Endometrial microvascular endothelial cells (primary cell): ENCODE results near the gene POLR2J. TPM values are rescaled to one million over a fixed set of nuclear protein-coding genes. Genes with fewer than 3 reads are reported as not detected.
"Not testable (repeated sequence)": the region's sequence is repeated elsewhere in the genome, so short reads cannot be mapped to it uniquely, and the experiment has no call there.

ENCODE experiments used
- in situ Hi-C: cut with HindIII; loops from 2 replicates; pipeline ENCODE4 v1.10.0; 2017; ENCODE audit warnings: low sequenced_read_pairs, low pct_unique_long_range_greater_than_20kb; ENCODE audit errors: inconsistent ontology term
- total RNA-seq: library from RNA; depleted of rRNA; stranded (reverse); fragments of >200 nt; gene quantifications from one replicate; pipeline ENCODE4 v1.2.3, GENCODE V29; 2015; ENCODE audit errors: inconsistent ontology term

The POLR2J gene
- total RNA-seq, 1 donor from 2014 or later, result 7.4 TPM

DNA sequence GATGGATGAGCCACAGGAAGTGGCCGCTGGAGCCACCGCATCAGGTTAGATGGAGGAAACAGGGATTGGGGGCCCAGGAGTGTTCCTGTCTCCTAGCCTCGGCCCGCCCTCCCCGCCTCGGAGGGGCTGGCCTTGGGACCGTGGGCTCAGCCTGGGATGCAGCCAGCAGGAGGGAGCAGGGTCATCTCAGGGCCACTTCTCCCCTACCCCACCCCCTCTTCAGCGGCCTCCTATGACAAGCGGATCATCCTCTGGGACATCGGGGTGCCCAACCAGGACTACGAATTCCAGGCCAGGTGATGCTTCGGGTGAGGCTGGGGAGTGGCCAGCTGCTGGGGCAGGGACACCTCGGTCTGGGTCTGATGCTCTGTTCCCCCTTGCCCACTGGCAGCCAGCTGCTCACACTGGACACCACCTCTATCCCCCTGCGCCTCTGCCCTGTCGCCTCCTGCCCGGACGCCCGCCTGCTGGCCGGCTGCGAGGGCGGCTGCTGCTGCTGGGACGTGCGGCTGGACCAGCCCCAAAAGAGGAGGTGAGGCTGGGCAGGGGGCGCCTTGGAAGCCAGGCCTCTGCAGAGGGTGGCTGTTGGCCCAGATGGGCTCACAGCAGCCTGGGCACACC, 9.3 kb downstream of the POLR2J start:
- in situ Hi-C loops, result no loop called here

DNA sequence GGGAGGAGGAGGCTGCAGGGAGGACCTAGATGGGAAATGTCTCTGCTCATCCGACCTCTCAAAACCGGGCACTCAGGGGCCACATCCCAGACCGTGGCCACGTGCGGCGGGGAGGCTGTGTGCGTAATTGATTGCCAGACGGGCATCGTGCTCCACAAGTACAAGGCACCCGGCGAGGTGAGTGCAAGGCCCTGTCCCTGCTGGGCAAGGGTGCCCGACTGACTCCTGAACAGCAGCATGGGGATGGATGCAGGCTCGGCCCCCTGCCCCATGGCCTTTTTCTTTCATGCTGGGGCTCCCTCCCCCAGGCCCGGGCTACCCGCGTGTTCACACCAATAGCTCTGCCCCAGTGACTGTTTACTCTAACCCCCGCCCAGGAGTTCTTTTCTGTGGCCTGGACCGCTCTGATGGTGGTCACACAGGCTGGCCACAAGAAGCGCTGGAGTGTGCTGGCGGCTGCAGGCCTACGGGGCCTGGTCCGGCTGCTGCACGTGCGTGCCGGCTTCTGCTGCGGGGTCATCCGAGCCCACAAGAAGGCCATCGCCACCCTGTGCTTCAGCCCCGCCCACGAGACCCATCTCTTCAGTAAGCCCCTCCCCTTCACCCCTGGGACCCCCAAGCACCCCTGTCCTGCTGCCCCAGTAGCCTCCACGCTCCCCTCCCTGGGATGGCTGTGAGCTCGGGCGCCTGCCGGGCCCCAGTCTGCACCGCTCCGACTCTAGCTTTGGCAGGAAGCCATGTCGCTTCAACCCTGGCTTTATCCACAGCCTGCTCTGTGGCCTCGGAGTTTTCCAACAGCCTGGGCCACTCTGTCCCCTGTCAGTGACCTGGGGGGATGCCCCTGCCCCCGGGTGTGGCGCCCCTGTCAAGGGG, 10.0 kb downstream of the POLR2J start:
- in situ Hi-C loops, result no loop called here

DNA sequence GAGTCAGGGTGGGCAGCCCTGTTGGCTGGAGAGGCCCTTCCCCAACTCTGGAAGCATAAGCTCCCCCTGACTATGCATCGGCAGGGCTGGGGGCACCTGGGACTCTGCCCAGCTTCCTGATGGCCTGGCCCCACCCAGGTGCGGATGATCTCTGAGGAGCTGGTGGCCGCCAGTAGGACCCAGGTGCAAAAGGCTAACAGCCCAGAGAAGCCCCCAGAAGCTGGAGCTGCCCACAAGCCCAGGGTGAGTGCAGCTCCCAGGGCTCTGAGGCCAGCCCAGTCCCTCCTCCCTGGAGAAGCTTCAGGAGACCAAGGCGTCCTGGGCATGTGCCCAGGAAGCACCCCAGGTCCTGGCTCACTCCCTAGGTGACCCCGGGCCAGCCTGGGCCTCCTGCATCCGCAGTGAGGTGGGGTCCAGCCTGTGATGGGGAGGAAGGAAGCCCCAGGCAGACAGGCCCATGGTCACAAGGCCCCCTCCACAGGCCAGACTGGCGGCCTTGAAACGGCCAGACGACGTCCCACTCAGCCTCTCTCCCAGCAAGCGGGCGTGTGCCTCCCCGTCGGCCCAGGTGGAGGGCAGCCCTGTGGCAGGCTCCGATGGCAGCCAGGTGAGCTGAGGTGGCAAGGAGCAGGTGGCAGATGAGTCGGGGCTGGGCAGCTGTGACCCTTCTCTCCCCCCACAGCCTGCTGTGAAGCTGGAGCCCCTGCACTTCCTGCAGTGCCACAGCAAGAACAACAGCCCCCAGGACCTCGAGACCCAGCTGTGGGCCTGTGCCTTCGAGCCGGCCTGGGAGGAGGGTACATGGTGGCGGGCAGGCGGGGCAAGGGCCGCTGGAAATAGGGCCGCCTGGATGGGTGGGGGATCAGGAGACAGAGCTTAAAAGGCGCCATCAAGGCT, 10.9 kb downstream of the POLR2J start:
- in situ Hi-C loops, result no loop called here

DNA sequence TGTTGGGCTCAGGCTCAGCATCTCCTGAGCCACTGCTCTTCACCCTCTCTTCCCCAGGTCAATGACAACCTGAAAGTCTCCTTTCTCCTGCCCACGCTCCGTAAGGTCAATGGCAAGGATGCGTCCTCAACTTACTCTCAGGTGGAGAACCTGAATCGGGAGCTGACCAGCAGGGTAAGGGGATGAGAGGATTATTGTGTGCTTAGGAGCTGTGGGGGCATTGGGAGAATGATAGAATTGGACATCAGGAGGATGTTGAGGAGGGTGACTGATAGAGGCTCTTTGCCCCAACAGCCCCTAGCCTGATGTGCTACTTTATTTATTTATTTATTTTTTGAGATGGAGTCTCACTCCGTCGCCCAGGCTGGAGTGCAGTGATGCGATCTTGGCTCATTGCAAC, 12.6 kb downstream of the POLR2J start:
- in situ Hi-C loops, result no loop called here

DNA sequence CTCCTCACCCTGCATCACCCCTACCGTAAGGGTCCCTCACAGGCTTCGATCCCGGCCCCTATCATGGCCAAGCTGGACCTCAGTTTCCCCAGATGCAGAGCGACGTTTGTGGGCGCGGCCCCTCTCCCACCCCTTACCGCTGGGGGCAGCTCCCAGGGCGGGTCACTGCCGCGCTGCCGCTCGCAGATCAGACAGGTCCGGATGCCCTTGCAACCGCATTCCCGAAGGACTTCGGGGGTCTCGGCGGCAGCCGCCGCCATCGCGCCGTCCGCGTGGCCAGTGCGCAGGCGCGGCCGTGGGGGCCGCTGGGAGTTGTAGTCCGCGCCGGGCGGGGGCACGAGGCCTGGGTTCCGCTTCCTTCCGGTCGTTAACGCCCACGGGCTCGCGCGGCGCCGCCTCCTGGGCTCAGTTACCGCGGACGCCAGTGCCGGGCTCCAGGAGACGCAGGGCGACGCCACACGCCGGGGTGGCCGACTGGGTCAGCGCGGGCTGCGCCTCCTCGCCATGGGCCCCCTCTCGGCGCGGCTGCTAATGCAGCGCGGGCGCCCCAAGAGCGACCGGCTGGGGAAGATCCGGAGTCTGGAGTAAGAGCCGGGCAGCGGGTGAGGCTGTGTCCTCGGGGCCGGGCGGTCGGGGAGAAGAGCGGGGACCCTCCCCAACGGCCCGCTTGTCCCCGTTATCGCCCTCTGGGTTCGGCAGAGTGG, 14.0 kb downstream of the POLR2J start, which contains the start of the genes ALKBH4 and LRWD1:
Gene ALKBH4 (minus strand): TSS at position 287 of the 704 bp plus-strand sequence. CDS start 27 bp downstream, at position 260.
Gene LRWD1 (plus strand): TSS at position 408 of the 704 bp plus-strand sequence. CDS start 97 bp downstream, at position 505.
- in situ Hi-C loops, result no loop called here

DNA sequence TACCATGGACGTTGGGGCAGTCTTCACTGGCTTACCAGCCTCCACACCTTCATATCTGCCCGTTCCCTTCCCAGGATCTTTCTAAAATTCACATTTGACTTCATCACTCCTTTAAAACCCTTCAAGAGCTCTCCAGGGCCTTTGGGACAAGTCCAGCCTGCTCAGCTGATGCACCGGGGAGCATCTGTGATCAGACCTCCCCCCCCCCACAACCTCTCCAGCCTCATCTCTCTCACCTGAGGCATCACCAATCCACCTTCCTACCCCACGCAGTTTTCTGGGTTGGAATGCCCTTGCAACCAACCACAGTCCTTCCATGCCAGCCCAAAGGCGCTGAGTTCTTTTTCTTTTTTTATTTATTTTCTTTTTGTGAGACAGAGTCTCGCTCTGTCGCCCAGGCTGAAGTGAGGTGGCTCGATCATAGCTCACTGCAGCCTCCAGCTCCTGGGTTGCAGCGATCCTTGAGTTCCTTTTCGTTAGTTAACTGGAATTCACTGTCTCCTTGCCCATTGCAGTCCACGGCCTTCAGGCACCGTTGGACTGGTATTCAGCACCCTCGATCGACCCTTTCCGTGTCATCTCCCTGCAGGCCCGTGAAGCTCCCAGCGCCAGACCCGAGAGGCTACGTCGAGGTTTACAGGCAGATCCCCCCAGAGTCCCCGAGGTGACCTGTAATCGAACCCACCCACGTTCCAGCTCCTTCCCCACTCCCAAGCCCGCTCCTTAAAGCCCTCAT, 14.7 kb downstream of the POLR2J start:
- in situ Hi-C loops, result no loop called here

DNA sequence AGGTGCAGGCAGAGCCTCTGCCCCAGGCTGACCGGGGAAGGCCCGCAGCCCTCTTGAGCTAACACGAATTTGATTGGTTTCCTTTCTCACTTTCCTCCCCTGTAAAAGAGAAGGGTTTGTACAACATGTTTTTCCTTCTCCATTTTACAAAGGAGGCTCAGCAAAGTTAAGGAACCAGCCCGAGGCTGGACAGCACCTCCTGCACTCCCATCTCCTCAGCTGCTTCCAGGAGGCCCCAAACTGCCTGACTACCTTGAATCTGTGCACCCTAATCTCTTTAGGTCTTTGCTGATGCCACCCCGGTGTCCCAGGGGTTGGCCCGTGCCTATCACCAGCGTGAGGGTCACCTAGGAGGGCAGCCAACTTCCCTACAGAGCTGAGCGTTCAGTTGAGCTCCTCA, 18.3 kb downstream of the POLR2J start:
- in situ Hi-C loops, result no loop called here

DNA sequence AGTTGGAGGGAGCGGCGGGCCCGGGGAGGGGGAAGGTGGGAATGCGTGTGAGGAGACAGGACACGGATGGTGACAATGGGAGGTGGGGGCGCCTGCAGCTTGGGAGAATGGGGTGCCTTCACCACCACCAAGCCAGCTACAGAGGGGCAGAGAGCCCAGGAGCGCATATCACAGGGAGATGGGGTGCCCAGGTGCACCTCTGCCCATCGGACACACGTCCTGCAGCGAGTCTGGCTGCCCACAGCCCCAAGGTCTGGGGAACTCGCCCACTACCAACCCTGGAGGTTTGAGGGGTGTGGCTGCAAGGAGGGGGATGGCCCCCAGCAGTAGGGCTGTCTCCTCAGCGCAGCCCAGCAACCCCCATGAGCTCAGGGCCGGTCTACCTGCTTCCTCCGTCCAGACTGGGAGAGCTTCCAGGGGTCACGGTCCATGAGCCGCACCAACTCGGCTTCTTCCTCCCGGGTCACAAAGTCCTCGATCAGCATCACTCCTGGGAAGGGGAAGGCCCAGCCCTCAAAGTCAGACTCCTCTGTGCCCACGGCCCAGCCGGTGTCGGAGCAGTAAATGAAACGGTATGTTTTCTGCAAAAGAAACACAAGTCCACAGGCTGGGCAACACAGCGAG, 19.4 kb downstream of the POLR2J start:
- in situ Hi-C loops, result no loop called here

DNA sequence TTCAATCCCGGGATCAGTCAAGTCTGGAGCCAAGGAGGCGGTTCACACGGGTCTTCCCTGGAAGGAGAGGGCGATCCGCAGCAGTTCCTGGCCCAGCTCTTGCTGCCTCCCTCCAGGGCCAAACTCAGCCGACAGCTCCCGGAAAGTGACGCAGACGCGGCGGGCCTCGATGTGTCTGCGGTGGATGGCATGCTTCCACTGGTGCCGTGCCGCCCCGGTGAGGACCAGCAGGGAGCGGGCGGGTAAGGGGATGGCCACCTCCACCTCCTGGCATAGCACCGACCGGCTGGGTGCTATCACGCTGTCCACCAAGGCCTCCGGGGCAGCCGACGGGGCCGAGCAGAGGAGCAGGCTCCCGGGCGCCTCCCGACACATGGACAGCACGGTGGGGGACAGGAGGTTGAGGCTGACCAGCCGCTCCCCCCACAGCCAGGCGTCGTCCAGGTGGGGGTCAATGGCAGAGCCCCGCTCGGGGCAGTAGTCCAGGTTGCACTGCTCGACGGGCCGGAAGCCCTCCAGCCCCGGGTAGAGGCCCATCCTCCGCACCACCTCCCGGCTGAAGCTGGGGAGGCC, 21.3 kb downstream of the POLR2J start:
- in situ Hi-C loops, result no loop called here

DNA sequence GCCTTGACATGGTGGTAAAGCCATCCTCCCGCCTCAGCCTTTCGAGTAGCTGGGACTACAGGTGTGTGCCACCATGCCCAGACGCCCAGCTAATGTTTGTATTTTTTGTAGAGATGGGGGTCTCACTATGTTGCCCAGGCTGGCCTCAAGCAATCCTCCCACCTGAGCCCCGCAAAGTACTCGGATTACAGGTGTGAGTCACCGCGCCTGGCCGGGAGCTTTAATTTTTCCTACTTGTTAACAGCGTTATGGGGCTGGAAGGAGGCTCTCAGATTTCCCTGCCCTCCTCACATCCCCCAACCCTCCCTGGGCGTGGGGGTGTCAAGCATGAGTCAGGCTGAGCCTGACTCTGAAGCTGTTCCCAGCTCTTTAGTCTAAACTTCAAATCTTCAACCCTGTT, 22.4 kb downstream of the POLR2J start:
- in situ Hi-C loops, result no loop called here

DNA sequence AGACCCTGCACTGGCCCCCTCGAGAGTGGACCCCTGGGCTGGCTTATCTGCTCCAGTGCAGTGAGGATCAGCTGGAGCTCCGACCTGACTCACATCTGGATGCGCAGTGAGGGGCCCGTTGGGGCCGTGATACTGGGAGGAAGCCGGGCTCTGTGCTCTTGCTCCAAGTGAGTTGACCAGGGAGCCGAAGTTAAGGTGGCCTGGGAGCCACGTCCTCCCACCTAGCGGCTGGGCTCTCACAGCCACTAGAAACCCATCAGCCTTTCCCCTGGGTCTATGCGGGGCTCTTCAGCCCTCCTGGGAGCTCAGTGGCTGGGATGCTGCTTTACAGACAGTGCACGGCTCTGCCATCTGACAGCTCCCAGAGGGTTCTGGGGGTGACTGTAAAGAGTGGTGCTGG, 23.1 kb downstream of the POLR2J start:
- in situ Hi-C loops, result no loop called here

DNA sequence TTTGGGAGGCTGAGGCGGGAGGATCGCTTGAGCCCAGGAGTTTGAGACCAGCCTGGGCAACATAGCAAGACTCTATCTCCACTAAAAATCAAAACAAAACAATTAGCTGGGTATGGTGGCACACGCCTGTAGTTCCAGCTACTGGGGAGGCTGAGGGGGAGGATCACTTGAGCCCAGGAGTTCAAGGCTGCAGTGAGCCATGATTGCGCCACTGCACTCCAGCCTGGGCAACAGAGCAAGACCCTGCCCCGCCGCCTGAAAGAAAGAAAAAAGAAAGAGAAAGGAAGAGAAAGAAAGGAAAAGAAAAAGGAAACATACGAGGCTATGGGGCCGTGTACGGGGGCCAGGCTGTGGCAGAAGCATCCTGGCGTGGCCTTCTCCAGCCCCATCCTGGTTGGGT, 23.8 kb downstream of the POLR2J start:
- in situ Hi-C loops, result not testable (repeated sequence)

DNA sequence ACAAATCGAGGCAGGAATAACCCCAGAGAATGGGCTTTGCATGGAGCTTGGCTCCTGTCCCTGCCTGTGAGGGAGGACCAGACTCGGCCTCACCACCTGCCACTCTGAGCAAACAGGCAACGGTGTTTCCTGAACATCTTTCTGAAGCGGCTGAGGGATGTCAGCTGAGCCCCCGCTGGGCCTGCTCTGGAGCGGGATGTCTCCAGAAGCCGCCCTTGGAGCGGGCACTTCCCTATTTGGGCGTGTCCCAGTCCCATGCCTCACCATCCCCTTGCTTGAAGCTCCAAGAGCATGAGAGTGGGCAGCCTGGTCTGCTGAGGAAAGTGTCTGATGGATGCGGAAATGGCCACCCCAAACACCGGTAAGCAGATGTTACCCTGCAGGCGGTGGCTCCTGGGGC, 24.3 kb downstream of the POLR2J start:
- in situ Hi-C loops, result no loop called here

DNA sequence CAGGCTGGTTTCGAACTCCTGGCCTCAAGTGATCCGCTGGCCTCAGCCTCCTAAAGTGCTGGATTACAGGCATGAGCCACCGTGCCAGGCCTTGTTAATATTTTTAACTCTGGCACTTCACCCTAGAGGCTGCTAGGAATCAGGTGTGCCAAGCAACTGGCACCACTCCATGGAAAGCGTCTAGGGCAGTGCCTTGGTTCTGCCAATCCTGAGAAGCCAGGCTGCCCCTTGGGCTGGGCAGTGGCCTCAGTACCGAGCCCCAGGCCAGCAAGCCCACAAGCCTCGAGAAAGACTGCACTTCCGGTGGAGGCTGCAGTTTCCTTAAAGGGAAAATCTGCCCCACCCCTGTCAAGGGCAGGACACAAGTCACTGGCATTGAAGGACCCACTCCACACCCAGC, 25.4 kb downstream of the POLR2J start:
- in situ Hi-C loops, result no loop called here

DNA sequence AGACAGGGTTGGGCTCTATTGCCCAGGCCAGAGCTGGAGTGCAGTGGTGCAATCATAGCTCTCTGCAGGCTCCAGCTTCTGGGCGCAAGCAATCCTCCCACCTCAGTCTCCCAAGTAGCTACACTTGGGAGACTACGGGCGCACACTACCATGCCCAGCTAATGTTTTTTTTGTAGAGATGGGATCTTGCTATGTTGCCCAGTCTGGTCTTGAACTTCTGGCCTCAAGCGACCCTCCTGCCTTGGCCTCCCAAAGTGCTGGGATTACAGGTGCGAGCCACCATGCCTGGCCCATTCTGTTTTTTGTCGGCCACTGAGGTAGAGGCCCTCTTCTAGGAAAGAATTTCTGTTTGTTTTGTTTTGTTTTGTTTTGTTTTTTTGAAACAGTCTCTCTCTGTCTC, 26.3 kb downstream of the POLR2J start:
- in situ Hi-C loops, result no loop called here

DNA sequence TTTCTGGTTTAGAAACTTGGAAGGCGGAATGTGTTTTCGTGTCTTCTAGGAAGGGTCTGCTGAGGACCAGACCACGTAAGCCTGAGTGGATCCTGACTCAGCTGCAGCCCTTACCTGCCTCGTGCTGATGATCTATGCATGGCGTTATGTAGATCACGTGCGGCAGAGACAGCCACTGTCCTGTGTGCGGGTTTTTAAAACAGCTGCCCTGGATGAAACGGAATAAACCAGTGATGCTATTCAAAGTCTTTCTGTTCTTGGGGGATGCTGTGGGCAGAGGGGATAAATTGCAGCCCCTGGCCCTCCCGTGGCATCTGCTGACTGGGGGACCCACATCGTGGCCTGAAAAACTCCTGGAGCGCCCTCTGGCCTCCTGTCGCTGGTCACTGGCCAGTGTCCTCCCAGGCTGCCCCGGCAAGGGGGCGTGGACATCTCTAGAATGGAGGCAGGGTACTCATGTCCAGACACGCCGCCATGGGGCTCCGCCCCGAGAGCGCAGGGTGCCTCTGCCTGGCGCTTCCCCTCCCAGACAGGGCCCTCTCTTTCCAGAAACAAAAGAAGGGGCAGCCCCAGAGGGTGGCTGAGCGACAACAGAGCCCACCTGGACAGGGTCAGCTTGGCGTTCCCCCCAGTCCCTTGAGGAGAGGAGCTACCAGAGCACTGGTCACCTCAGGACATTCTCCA, 27.2 kb downstream of the POLR2J start:
- in situ Hi-C loops, result no loop called here

DNA sequence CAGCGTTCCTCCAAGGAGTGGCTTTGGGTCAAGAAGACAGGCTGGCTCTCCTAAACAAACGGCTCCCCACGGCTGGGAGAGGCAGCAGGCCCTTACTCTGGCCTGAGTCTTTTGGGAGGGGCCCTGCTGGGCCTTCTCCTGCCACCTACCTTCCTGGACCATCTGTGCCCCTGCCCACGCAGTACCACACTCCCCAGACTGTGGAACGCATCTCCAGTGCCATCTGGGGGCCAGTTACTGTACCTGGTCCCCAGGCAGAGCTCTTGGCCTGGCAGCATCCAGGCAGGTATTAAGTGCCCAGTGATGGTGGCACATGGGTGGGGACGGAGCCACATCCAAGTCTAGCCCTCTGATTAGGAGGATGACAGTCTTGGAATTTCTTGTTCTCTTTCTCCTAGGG, 28.5 kb downstream of the POLR2J start:
- in situ Hi-C loops, result no loop called here
